ENCODE data around the gene SMIM7.
"Not testable (repeated sequence)": the region's sequence is repeated elsewhere in the genome, so short reads cannot be mapped to it uniquely, and the experiment has no call there.

DNA sequence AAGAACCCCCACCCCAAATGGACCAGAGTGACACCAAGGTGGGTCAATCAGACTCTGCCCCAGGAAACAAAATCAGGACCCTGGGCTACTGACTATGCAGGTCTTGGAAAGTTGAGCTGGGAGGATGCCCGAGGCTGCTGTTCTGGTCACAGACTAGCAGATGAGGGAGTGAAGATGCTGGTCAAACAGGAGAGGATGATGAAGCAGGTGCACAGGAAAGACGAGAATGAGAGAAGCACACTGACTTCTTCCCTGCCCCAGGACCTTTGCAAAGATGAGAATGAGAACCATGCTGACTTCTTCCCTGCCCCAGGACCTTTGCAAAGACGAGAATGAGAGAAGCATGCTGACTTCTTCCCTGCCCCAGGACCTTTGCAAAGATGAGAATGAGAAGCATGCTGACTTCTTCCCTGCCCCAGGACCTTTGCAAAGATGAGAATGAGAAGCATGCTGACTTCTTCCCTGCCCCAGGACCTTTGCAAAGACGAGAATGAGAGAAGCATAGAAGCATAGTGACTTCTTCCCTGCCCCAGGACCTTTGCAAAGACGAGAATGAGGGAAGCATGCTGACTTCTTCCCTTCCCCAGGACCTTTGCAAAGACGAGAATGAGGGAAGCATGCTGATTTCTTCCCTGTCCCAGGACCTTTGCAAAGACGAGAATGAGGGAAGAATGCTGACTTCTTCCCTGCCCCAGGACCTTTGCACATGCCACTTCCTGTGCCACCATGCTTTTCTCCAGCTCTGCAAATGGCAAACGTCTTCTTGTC, 8.3 kb downstream of the SMIM7 start:
- TF ChIP-seq POLR2A (IDR thresholded peaks at IDR 0.05; ENCODE audit: low read length); GATA1 (IDR thresholded peaks at IDR 0.05; ENCODE audit: low read depth, low read length): not testable (repeated sequence)
